Suprapubic skin (tissue), 4 donors: ENCODE measurements around the gene FAM89B. TPM values are rescaled to one million over a fixed set of nuclear protein-coding genes. Genes with fewer than 3 reads are reported as not detected.

Experiments
- DNase-seq, 2 donors: peaks; one replicate each; pipeline ENCODE4 v3.0.0-alpha.2; 2019; ENCODE audit warnings: low spot score in 2 of 2
- H3K27ac ChIP-seq: fragments of 200-600 bp; sonication (generic); one replicate; pipeline ENCODE4 v1.5.1; 2019
- H3K27me3 ChIP-seq: fragments of 200-600 bp; sonication (generic); one replicate; pipeline ENCODE4 v1.5.1; 2019
- H3K36me3 ChIP-seq: fragments of 200-600 bp; sonication (generic); one replicate; pipeline ENCODE4 v1.5.1; 2019
- H3K4me1 ChIP-seq: fragments of 200-600 bp; sonication (generic); one replicate; pipeline ENCODE4 v1.5.1; 2019
- H3K4me3 ChIP-seq: fragments of 200-600 bp; sonication (generic); one replicate; pipeline ENCODE4 v1.5.1; 2019; ENCODE audit warnings: mild to moderate bottlenecking
- H3K9me3 ChIP-seq: fragments of 200-600 bp; sonication (generic); one replicate; pipeline ENCODE4 v1.5.1; 2019
- EP300 ChIP-seq: sonication (generic); formaldehyde crosslinking; IDR thresholded peaks from one replicate; pipeline ENCODE4 v1.6.1; 2017; ENCODE audit warnings: antibody characterized with exemption
- POLR2A ChIP-seq, 2 donors: fragments of 450-650 bp; IDR thresholded peaks; one replicate each; pipeline ENCODE4 v1.6.1; 2017; ENCODE audit warnings: antibody characterized with exemption in 2 of 2, mild to moderate bottlenecking in 2 of 2, moderate library complexity in 2 of 2
- POLR2AphosphoS5 ChIP-seq, 3 donors: sonication (generic); formaldehyde crosslinking; IDR thresholded peaks; one replicate each; pipeline ENCODE4 v1.6.1; 2017; ENCODE audit warnings: antibody characterized with exemption in 3 of 3
- WGBS: methylation state at CpG from one replicate; pipeline ENCODE4 v1.1.5; 2018; 5-methylcytosine and 5-hydroxymethylcytosine counted together
- total RNA-seq, 4 donors: library from RNA; depleted of rRNA; stranded (reverse); fragments of >200 nt; gene quantifications; one replicate each; pipeline ENCODE4 v1.1.0, GENCODE V29; 2016
- TF ChIP-seq, protein P1 (sequence below), 2 donors: fragments of 200-600 bp in 1 of 2; fragments of 450-650 bp in 1 of 2; sonication (generic) in 1 of 2; IDR thresholded peaks; one replicate each; pipeline ENCODE4 v1.5.1; 2016 to 2019; ENCODE audit warnings: antibody characterized with exemption in 2 of 2, mild to moderate bottlenecking in 1 of 2, moderate library complexity in 1 of 2

Gene FAM89B
- total RNA-seq, 4 donors from 2014 or later = 45.2 to 103 (median 72.0) TPM

GRCh38 chr11:65609229-65609628, 36.9 kb downstream of the FAM89B start:
- Histone ChIP-seq H3K27me3 (no peaks in the 10 kb centered on the region), H3K36me3 (peaks cover 34% of the 10 kb centered on the region), H3K27ac (no peak overlapping the region), H3K9me3 (no peaks in the 10 kb centered on the region), H3K4me1 (peaks cover 66% of the 10 kb centered on the region), H3K4me3 (no peak overlapping the region)
- no peak for DNase-seq
- WGBS = 48% methylated on average over 3 of the region's 3 CpGs
- TF ChIP-seq POLR2A (IDR thresholded peaks at IDR 0.05) (no peak), POLR2AphosphoS5 (IDR thresholded peaks at IDR 0.05) (no peak), EP300 (no peak)
- TF ChIP-seq, protein P1, sequence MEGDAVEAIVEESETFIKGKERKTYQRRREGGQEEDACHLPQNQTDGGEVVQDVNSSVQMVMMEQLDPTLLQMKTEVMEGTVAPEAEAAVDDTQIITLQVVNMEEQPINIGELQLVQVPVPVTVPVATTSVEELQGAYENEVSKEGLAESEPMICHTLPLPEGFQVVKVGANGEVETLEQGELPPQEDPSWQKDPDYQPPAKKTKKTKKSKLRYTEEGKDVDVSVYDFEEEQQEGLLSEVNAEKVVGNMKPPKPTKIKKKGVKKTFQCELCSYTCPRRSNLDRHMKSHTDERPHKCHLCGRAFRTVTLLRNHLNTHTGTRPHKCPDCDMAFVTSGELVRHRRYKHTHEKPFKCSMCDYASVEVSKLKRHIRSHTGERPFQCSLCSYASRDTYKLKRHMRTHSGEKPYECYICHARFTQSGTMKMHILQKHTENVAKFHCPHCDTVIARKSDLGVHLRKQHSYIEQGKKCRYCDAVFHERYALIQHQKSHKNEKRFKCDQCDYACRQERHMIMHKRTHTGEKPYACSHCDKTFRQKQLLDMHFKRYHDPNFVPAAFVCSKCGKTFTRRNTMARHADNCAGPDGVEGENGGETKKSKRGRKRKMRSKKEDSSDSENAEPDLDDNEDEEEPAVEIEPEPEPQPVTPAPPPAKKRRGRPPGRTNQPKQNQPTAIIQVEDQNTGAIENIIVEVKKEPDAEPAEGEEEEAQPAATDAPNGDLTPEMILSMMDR (IDR thresholded peaks at IDR 0.05) = no peak

- Histone ChIP-seq H3K36me3 (peaks cover 30% of the 10 kb centered on the region), H3K27me3 (no peaks in the 10 kb centered on the region), H3K4me1 (peaks cover 66% of the 10 kb centered on the region), H3K9me3 (no peaks in the 10 kb centered on the region), H3K4me3 (no peak overlapping the region), H3K27ac (no peak overlapping the region)
- WGBS = 80% methylated on average over 5 of the region's 5 CpGs
- DNase-seq = no peak
- no peak for TF ChIP-seq EP300
- TF ChIP-seq, protein P1 (IDR thresholded peaks at IDR 0.05) = no peak
- TF ChIP-seq POLR2A (IDR thresholded peaks at IDR 0.05) = no peak
- no peak for TF ChIP-seq POLR2AphosphoS5 (IDR thresholded peaks at IDR 0.05)
These were observed 37.3 kb downstream of the FAM89B start for GRCh38 chr11:65609665-65610064.

- Histone ChIP-seq H3K27ac (peak overlapping the region; percentile 70), H3K9me3 (no peaks in the 10 kb centered on the region), H3K27me3 (no peaks in the 10 kb centered on the region), H3K4me3 (peak overlapping the region; percentile 83), H3K36me3 (peaks cover 23% of the 10 kb centered on the region), H3K4me1 (peaks cover 66% of the 10 kb centered on the region)
- TF ChIP-seq POLR2AphosphoS5 (IDR thresholded peaks at IDR 0.05) (no peak), EP300 (no peak), POLR2A (IDR thresholded peaks at IDR 0.05) (no peak)
- TF ChIP-seq, protein P1 (IDR thresholded peaks at IDR 0.05) = no peak
- WGBS = 59% methylated on average over 6 of the region's 6 CpGs
- DNase-seq = no peak
These were observed 38.1 kb downstream of the FAM89B start for GRCh38 chr11:65610404-65610803.

DNA sequence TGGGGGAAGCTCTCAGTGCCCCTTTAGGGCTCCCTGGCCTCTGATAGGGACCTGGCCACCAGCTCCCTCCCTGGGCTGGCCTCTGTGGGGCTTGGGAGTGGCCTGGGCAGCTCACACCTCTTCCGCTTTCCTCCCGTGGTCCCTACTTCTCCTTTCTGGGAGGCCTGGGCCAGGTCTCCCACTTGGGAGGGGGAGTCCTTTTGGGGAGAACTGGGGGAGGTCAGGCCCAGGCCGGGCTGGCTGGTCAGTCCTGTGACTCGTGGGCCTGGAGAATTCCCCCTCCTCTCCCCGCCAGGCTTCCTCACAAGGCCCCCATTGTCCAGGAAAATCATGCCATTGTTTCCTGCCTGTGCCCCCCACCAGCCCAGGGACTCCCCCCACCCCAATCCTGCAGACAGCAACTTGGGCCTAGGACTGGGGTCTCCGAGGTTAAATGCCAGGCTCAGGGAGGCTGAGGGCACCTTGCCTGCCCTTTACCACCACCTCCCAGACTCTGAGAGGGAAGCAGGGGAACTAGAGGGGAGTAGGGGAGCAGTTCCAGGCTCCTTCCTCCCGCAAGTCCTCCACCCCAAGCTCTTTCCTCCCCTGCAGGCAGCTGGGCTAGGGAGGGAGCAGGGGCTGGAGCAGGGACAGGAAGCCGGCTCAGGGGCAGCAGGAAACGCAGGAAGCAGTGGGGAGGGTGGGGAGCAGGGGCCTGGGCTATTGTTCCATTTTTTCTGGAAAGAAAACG, 38.9 kb downstream of the FAM89B start:
- WGBS = 36% methylated on average over 5 of the region's 10 CpGs
- DNase-seq = no peak
- no peaks in the 10 kb centered on the region for H3K27me3 ChIP-seq
- H3K4me1 ChIP-seq = peaks cover 66% of the 10 kb centered on the region
- H3K9me3 ChIP-seq = no peaks in the 10 kb centered on the region
- peak overlapping the region; percentile 70 for H3K27ac ChIP-seq
- H3K36me3 ChIP-seq = peaks cover 18% of the 10 kb centered on the region
- peak overlapping the region; percentile 83 for H3K4me3 ChIP-seq
- TF ChIP-seq EP300 = no peak
- no peak for TF ChIP-seq POLR2AphosphoS5 (IDR thresholded peaks at IDR 0.05)
- TF ChIP-seq POLR2A (IDR thresholded peaks at IDR 0.05) = no peak
- TF ChIP-seq, protein P1 (IDR thresholded peaks at IDR 0.05) = no peak

GRCh38 chr11:65611758-65612603, 39.6 kb downstream of the FAM89B start:
- WGBS = 64% methylated on average over 11 of the region's 12 CpGs
- TF ChIP-seq POLR2A (IDR thresholded peaks at IDR 0.05) (no peak), POLR2AphosphoS5 (IDR thresholded peaks at IDR 0.05) (no peak), EP300 (no peak)
- TF ChIP-seq, protein P1 (IDR thresholded peaks at IDR 0.05) = no peak
- H3K9me3 ChIP-seq = no peaks in the 10 kb centered on the region
- H3K27me3 ChIP-seq = no peaks in the 10 kb centered on the region
- peak overlapping the region; percentile 83 for H3K4me3 ChIP-seq
- DNase-seq = no peak
- H3K36me3 ChIP-seq = peaks cover 18% of the 10 kb centered on the region
- H3K27ac ChIP-seq = peak overlapping the region; percentile 70
- peaks cover 67% of the 10 kb centered on the region for H3K4me1 ChIP-seq
